ENCODE results near the gene PPFIA3. TPM values are rescaled to one million over a fixed set of nuclear protein-coding genes. Genes with fewer than 3 reads are reported as not detected.

PPFIA3 gene
- total RNA-seq, 5 donors from 2014 or later (not counting 1 experiment from before 2014, with no cell fraction given), result 3.8 to 4.7 (median 4.1) TPM

- ChIA-PET CTCF (no interaction called here), POLR2A (no interaction called here)
- 63% methylated on average over 2 of the region's 3 CpGs for WGBS (ENCODE audit: insufficient coverage)
- H3K9me3 Mint-ChIP-seq, result no peaks in the 10 kb centered on the region
- no peak overlapping the region for H3K4me3 Mint-ChIP-seq
- H3K36me3 Mint-ChIP-seq, result no peaks in the 10 kb centered on the region
- Histone ChIP-seq H3K36me3 (ENCODE audit: control insufficient read depth in 2 of 2, extremely low read depth in 1 of 2, insufficient read depth in 1 of 2, low read length in 1 of 2) (no peaks in the 10 kb centered on the region), H3K4me3 (ENCODE audit: control insufficient read depth in 1 of 2, extremely low read depth in 1 of 2, low read length in 1 of 2) (no peak overlapping the region), H3K27ac (ENCODE audit: low read length) (no peak overlapping the region), H3K4me1 (ENCODE audit: control insufficient read depth in 1 of 2, extremely low read depth in 1 of 2, insufficient read depth in 2 of 2, low read length in 2 of 2) (peaks cover 6% of the 10 kb centered on the region in 2 experiments), H3K9me3 (no peaks in the 10 kb centered on the region), H3K27me3 (replicated peaks in 1 of 2; ENCODE audit: control insufficient read depth in 2 of 2, extremely low read depth in 1 of 2, insufficient read depth in 2 of 2, low read length in 1 of 2) (peaks cover 0 to 17% of the 10 kb centered on the region in 2 experiments)
- DNase-seq (no peak), ATAC-seq (replicated peaks in 1 of 4) (no peak)
- peaks cover 10 to 16% (median 14%) of the 10 kb centered on the region in 3 donors for H3K4me1 Mint-ChIP-seq
- H3K27ac Mint-ChIP-seq, result no peak overlapping the region
- peaks cover 0 to 4% of the 10 kb centered on the region in 2 donors for H3K27me3 Mint-ChIP-seq
Observed at GRCh38 chr19:49190781-49191180, 71.4 kb downstream of the PPFIA3 start.

GRCh38 chr19:49193822-49194394 lies 74.6 kb downstream of the PPFIA3 start:
- POLR2A ChIA-PET, result no interaction called here
- peaks cover 10 to 16% (median 14%) of the 10 kb centered on the region in 3 donors for H3K4me1 Mint-ChIP-seq
- peaks cover 0 to 4% of the 10 kb centered on the region in 2 donors for H3K27me3 Mint-ChIP-seq
- no peaks in the 10 kb centered on the region for H3K36me3 ChIP-seq (ENCODE audit: control insufficient read depth in 2 of 2, extremely low read depth in 1 of 2, insufficient read depth in 1 of 2, low read length in 1 of 2)
- no peak overlapping the region for H3K27ac Mint-ChIP-seq
- H3K4me3 Mint-ChIP-seq, result no peak overlapping the region
- no peak overlapping the region for H3K27ac ChIP-seq (ENCODE audit: low read length)
- peaks cover 0 to 19% of the 10 kb centered on the region in 2 experiments for H3K27me3 ChIP-seq (replicated peaks in 1 of 2; ENCODE audit: control insufficient read depth in 2 of 2, extremely low read depth in 1 of 2, insufficient read depth in 2 of 2, low read length in 1 of 2)
- no peaks in the 10 kb centered on the region for H3K9me3 Mint-ChIP-seq
- no peak overlapping the region for H3K4me3 ChIP-seq (ENCODE audit: control insufficient read depth in 1 of 2, extremely low read depth in 1 of 2, low read length in 1 of 2)
- H3K36me3 Mint-ChIP-seq, result no peaks in the 10 kb centered on the region
- DNase-seq (no peak), ATAC-seq (replicated peaks in 1 of 4) (no peak)
- H3K4me1 ChIP-seq (ENCODE audit: control insufficient read depth in 1 of 2, extremely low read depth in 1 of 2, insufficient read depth in 2 of 2, low read length in 2 of 2), result peaks cover 6% of the 10 kb centered on the region in 2 experiments
- WGBS (ENCODE audit: insufficient coverage), result 83% methylated on average over 4 of the region's 6 CpGs
- no peaks in the 10 kb centered on the region for H3K9me3 ChIP-seq
- CTCF ChIA-PET, result no interaction called here

- Histone ChIP-seq H3K27ac (ENCODE audit: low read length) (no peak overlapping the region), H3K9me3 (no peaks in the 10 kb centered on the region), H3K27me3 (replicated peaks in 1 of 2; ENCODE audit: control insufficient read depth in 2 of 2, extremely low read depth in 1 of 2, insufficient read depth in 2 of 2, low read length in 1 of 2) (peaks cover 0 to 17% of the 10 kb centered on the region in 2 experiments), H3K36me3 (ENCODE audit: control insufficient read depth in 2 of 2, extremely low read depth in 1 of 2, insufficient read depth in 1 of 2, low read length in 1 of 2) (no peaks in the 10 kb centered on the region), H3K4me3 (ENCODE audit: control insufficient read depth in 1 of 2, extremely low read depth in 1 of 2, low read length in 1 of 2) (no peak overlapping the region), H3K4me1 (ENCODE audit: control insufficient read depth in 1 of 2, extremely low read depth in 1 of 2, insufficient read depth in 2 of 2, low read length in 2 of 2) (peaks cover 5 to 6% of the 10 kb centered on the region in 2 experiments)
- Mint-ChIP-seq H3K27me3 (no peaks in the 10 kb centered on the region), H3K4me3 (no peak overlapping the region), H3K4me1 (peaks cover 9 to 13% (median 13%) of the 10 kb centered on the region in 3 donors), H3K27ac (no peak overlapping the region), H3K9me3 (no peaks in the 10 kb centered on the region), H3K36me3 (no peaks in the 10 kb centered on the region)
- DNase-seq (no peak), ATAC-seq (replicated peaks in 1 of 4) (no peak)
- POLR2A ChIA-PET, result no interaction called here
- CTCF ChIA-PET, result interaction anchor here in 1 of 2 donors (0.6 kb wide), 1 partner anchor 615 kb away, joined by 3 read pairs; no protein-coding TSS in a partner anchor
- 84% methylated on average over 3 of the region's 4 CpGs for WGBS (ENCODE audit: insufficient coverage)
Observed at GRCh38 chr19:49194408-49194807, 75.1 kb downstream of the PPFIA3 start.

GRCh38 chr19:49196527-49197240 lies 77.3 kb downstream of the PPFIA3 start:
- POLR2A ChIA-PET, result no interaction called here
- Mint-ChIP-seq H3K27ac (no peak overlapping the region), H3K9me3 (no peaks in the 10 kb centered on the region), H3K27me3 (peaks cover 0 to 1% of the 10 kb centered on the region in 2 donors), H3K36me3 (no peaks in the 10 kb centered on the region), H3K4me3 (no peak overlapping the region), H3K4me1 (peaks cover 0 to 5% (median 0%) of the 10 kb centered on the region in 3 donors)
- Histone ChIP-seq H3K27me3 (replicated peaks in 1 of 2; ENCODE audit: control insufficient read depth in 2 of 2, extremely low read depth in 1 of 2, insufficient read depth in 2 of 2, low read length in 1 of 2) (peaks cover 0 to 8% of the 10 kb centered on the region in 2 experiments), H3K27ac (ENCODE audit: low read length) (no peak overlapping the region), H3K9me3 (no peaks in the 10 kb centered on the region), H3K36me3 (ENCODE audit: control insufficient read depth in 2 of 2, extremely low read depth in 1 of 2, insufficient read depth in 1 of 2, low read length in 1 of 2) (no peaks in the 10 kb centered on the region), H3K4me1 (ENCODE audit: control insufficient read depth in 1 of 2, extremely low read depth in 1 of 2, insufficient read depth in 2 of 2, low read length in 2 of 2) (no peaks in the 10 kb centered on the region), H3K4me3 (ENCODE audit: control insufficient read depth in 1 of 2, extremely low read depth in 1 of 2, low read length in 1 of 2) (no peak overlapping the region)
- CTCF ChIA-PET, result interaction anchor here in 1 of 2 donors (0.9 kb wide), 1 partner anchor 503 kb away, joined by 4 read pairs; no protein-coding TSS in a partner anchor
- 89% methylated on average over 34 of the region's 40 CpGs for WGBS (ENCODE audit: insufficient coverage)
- DNase-seq (no peak), ATAC-seq (replicated peaks in 1 of 4) (no peak)

GRCh38 chr19:49200238-49200862 lies 81.0 kb downstream of the PPFIA3 start:
- H3K36me3 Mint-ChIP-seq, result no peaks in the 10 kb centered on the region
- no peak overlapping the region for H3K4me3 Mint-ChIP-seq
- no peaks in the 10 kb centered on the region for H3K4me1 ChIP-seq (ENCODE audit: control insufficient read depth in 1 of 2, extremely low read depth in 1 of 2, insufficient read depth in 2 of 2, low read length in 2 of 2)
- peaks cover 0 to 5% (median 0%) of the 10 kb centered on the region in 3 donors for H3K4me1 Mint-ChIP-seq
- H3K27ac Mint-ChIP-seq, result no peak overlapping the region
- H3K9me3 ChIP-seq, result no peaks in the 10 kb centered on the region
- DNase-seq (peak in 1 of 35 experiments; percentile 14), ATAC-seq (replicated peaks in 1 of 4) (no peak)
- 91% methylated on average over 26 of the region's 29 CpGs for WGBS (ENCODE audit: insufficient coverage)
- peaks cover 0 to 1% of the 10 kb centered on the region in 2 donors for H3K27me3 Mint-ChIP-seq
- peaks cover 0 to 14% of the 10 kb centered on the region in 2 experiments for H3K27me3 ChIP-seq (replicated peaks in 1 of 2; ENCODE audit: control insufficient read depth in 2 of 2, extremely low read depth in 1 of 2, insufficient read depth in 2 of 2, low read length in 1 of 2)
- no peak overlapping the region for H3K27ac ChIP-seq (ENCODE audit: low read length)
- no peaks in the 10 kb centered on the region for H3K36me3 ChIP-seq (ENCODE audit: control insufficient read depth in 2 of 2, extremely low read depth in 1 of 2, insufficient read depth in 1 of 2, low read length in 1 of 2)
- H3K4me3 ChIP-seq (ENCODE audit: control insufficient read depth in 1 of 2, extremely low read depth in 1 of 2, low read length in 1 of 2), result no peak overlapping the region
- CTCF ChIA-PET, result no interaction called here
- POLR2A ChIA-PET, result no interaction called here
- no peaks in the 10 kb centered on the region for H3K9me3 Mint-ChIP-seq
